Suprapubic skin (tissue), 4 donors: ENCODE results near the gene TDO2. TPM values are rescaled to one million over a fixed set of nuclear protein-coding genes. Genes with fewer than 3 reads are reported as not detected.
"Not testable (repeated sequence)": the region's sequence is repeated elsewhere in the genome, so short reads cannot be mapped to it uniquely, and the experiment has no call there.

Experiments used
- DNase-seq, 2 donors: peaks; one replicate each; pipeline ENCODE4 v3.0.0-alpha.2; 2019; ENCODE audit warnings: low spot score in 2 of 2
- H3K27ac ChIP-seq: fragments of 200-600 bp; sonication (generic); one replicate; pipeline ENCODE4 v1.5.1; 2019
- H3K27me3 ChIP-seq: fragments of 200-600 bp; sonication (generic); one replicate; pipeline ENCODE4 v1.5.1; 2019
- H3K36me3 ChIP-seq: fragments of 200-600 bp; sonication (generic); one replicate; pipeline ENCODE4 v1.5.1; 2019
- H3K4me1 ChIP-seq: fragments of 200-600 bp; sonication (generic); one replicate; pipeline ENCODE4 v1.5.1; 2019
- H3K4me3 ChIP-seq: fragments of 200-600 bp; sonication (generic); one replicate; pipeline ENCODE4 v1.5.1; 2019; ENCODE audit warnings: mild to moderate bottlenecking
- H3K9me3 ChIP-seq: fragments of 200-600 bp; sonication (generic); one replicate; pipeline ENCODE4 v1.5.1; 2019
- CTCF ChIP-seq, 2 donors: fragments of 200-600 bp in 1 of 2; fragments of 450-650 bp in 1 of 2; sonication (generic) in 1 of 2; IDR thresholded peaks; one replicate each; pipeline ENCODE4 v1.5.1; 2016 to 2019; ENCODE audit warnings: antibody characterized with exemption in 2 of 2, mild to moderate bottlenecking in 1 of 2, moderate library complexity in 1 of 2
- EP300 ChIP-seq: sonication (generic); formaldehyde crosslinking; IDR thresholded peaks from one replicate; pipeline ENCODE4 v1.6.1; 2017; ENCODE audit warnings: antibody characterized with exemption
- POLR2A ChIP-seq, 2 donors: fragments of 450-650 bp; IDR thresholded peaks; one replicate each; pipeline ENCODE4 v1.6.1; 2017; ENCODE audit warnings: antibody characterized with exemption in 2 of 2, mild to moderate bottlenecking in 2 of 2, moderate library complexity in 2 of 2
- POLR2AphosphoS5 ChIP-seq, 3 donors: sonication (generic); formaldehyde crosslinking; IDR thresholded peaks; one replicate each; pipeline ENCODE4 v1.6.1; 2017; ENCODE audit warnings: antibody characterized with exemption in 3 of 3
- WGBS: methylation state at CpG from one replicate; pipeline ENCODE4 v1.1.5; 2018; 5-methylcytosine and 5-hydroxymethylcytosine counted together
- total RNA-seq, 4 donors: library from RNA; depleted of rRNA; stranded (reverse); fragments of >200 nt; gene quantifications; one replicate each; pipeline ENCODE4 v1.1.0, GENCODE V29; 2016

TDO2 gene
- total RNA-seq, 4 donors from 2014 or later, result 2.3 TPM; not detected in 3

- no peaks in the 10 kb centered on the region for H3K9me3 ChIP-seq
- H3K4me3 ChIP-seq, result no peak overlapping the region
- H3K27ac ChIP-seq, result no peak overlapping the region
- no peak for DNase-seq
- 58% methylated on average over 3 of the region's 3 CpGs for WGBS
- H3K4me1 ChIP-seq, result no peaks in the 10 kb centered on the region
- TF ChIP-seq POLR2AphosphoS5 (IDR thresholded peaks at IDR 0.05) (no peak), CTCF (IDR thresholded peaks at IDR 0.05) (no peak), EP300 (no peak), POLR2A (IDR thresholded peaks at IDR 0.05) (no peak)
- no peaks in the 10 kb centered on the region for H3K27me3 ChIP-seq
- peaks cover 26% of the 10 kb centered on the region for H3K36me3 ChIP-seq
Measured at GRCh38 chr4:155924637-155925036, 21.1 kb downstream of the TDO2 start.

- Histone ChIP-seq H3K4me3 (no peak overlapping the region), H3K27ac (no peak overlapping the region), H3K4me1 (no peaks in the 10 kb centered on the region), H3K36me3 (peaks cover 23% of the 10 kb centered on the region), H3K9me3 (no peaks in the 10 kb centered on the region), H3K27me3 (no peaks in the 10 kb centered on the region)
- no peak for DNase-seq
- TF ChIP-seq EP300, result no peak
- no peak for TF ChIP-seq CTCF (IDR thresholded peaks at IDR 0.05)
- TF ChIP-seq POLR2AphosphoS5 (IDR thresholded peaks at IDR 0.05), result no peak
- WGBS, result 96% methylated on average over 3 of the region's 3 CpGs
Measured at GRCh38 chr4:155929833-155930232, 26.3 kb downstream of the TDO2 start.

- Histone ChIP-seq H3K4me1 (no peaks in the 10 kb centered on the region), H3K4me3 (no peak overlapping the region), H3K9me3 (no peaks in the 10 kb centered on the region), H3K27me3 (no peaks in the 10 kb centered on the region), H3K36me3 (peaks cover 21% of the 10 kb centered on the region), H3K27ac (no peak overlapping the region)
- no peak for DNase-seq
- WGBS, result 94% methylated on average over 2 of the region's 2 CpGs
- TF ChIP-seq EP300 (no peak), CTCF (IDR thresholded peaks at IDR 0.05) (no peak), POLR2AphosphoS5 (IDR thresholded peaks at IDR 0.05) (no peak), POLR2A (IDR thresholded peaks at IDR 0.05) (no peak)
Measured at GRCh38 chr4:155930330-155930729, 26.8 kb downstream of the TDO2 start.

GRCh38 chr4:155931634-155932033 lies 28.1 kb downstream of the TDO2 start:
- Histone ChIP-seq H3K4me3 (no peak overlapping the region), H3K27ac (no peak overlapping the region), H3K4me1 (no peaks in the 10 kb centered on the region), H3K27me3 (no peaks in the 10 kb centered on the region), H3K36me3 (peaks cover 18% of the 10 kb centered on the region), H3K9me3 (no peaks in the 10 kb centered on the region)
- TF ChIP-seq POLR2A (IDR thresholded peaks at IDR 0.05) (no peak), EP300 (no peak), CTCF (IDR thresholded peaks at IDR 0.05) (no peak), POLR2AphosphoS5 (IDR thresholded peaks at IDR 0.05) (no peak)
- WGBS, result 96% methylated on average over 4 of the region's 4 CpGs
- no peak for DNase-seq

- not testable (repeated sequence) for H3K27ac ChIP-seq, H3K27me3 ChIP-seq, H3K9me3 ChIP-seq, H3K4me1 ChIP-seq, DNase-seq, H3K4me3 ChIP-seq
- WGBS, result 96% methylated on average over 4 of the region's 4 CpGs
- peaks cover 14% of the 10 kb centered on the region for H3K36me3 ChIP-seq
Measured at GRCh38 chr4:155934634-155935033, 31.1 kb downstream of the TDO2 start.

- TF ChIP-seq POLR2AphosphoS5 (IDR thresholded peaks at IDR 0.05), result no peak
- no peak for TF ChIP-seq EP300
- TF ChIP-seq CTCF (IDR thresholded peaks at IDR 0.05), result no peak
- no peak for TF ChIP-seq POLR2A (IDR thresholded peaks at IDR 0.05)
- H3K27ac ChIP-seq, result no peak overlapping the region
Measured at GRCh38 chr4:155935389-155935986, 32.0 kb downstream of the TDO2 start.

More at GRCh38 chr4:155935389-155935986, 32.0 kb downstream of the TDO2 start:
- Histone ChIP-seq H3K36me3 (peaks cover 11% of the 10 kb centered on the region), H3K27me3 (no peaks in the 10 kb centered on the region), H3K4me1 (no peaks in the 10 kb centered on the region), H3K9me3 (no peaks in the 10 kb centered on the region), H3K4me3 (no peak overlapping the region)
- 80% methylated on average over 4 of the region's 4 CpGs for WGBS
- DNase-seq, result no peak
